ENCODE results near the gene ABLIM2.

ABLIM2 gene

GRCh38 chr4:8015512-8015911 is 143.1 kb downstream of the ABLIM2 start:
- no peak for DNase-seq

DNA sequence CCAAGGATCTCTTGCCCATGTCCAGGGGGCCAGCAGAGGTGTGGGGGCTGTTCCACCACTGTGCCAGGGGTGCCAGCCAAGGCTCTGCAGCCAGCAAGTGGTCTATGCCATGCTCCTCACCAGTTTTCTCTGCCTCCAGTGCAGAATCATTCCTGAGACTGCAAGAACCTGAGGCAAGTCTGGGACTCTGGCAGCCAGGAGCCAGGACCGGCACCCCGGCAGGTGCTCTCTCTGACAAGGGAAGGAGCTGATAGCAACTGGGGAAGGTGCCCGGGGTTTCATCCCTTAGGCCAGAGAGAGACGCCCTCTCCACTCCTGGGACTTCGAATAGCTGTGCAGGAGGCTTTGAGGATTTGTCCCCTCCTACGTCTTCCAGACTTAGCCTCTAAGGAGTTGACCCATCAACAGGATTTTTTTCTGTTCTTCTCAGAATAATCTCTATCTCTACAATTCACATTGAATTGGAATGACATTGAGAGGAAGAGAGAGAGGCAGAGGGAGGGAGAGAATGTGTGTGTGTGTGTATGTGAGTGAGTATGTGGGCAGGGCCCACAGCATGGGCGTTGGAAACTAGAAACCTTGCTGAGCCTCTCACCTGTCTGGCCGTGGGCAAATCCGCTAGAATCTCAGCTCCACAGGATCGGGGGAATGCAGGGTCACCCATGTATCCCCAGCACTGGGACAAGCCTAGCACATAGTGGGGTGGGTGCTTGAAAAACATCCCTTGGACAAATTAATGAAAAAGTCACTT is 144.5 kb downstream of the ABLIM2 start:
- DNase-seq: no peak

DNA sequence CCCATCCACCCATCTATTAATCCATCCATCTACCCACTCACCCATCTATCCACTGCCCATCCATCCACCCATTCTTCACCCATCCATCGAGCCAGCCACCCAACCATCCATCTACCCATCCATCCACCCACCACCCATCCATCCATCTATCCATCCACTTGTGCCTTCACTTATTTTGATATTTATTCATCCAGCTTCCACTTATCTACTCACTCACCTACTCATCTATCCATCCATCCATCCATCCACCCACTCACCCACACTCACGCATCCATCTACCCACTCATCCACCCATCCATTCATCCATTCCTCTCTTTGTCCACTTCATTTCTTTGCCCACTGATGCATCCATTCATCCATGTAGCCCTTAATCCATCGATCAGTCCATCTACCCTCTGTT is 146.1 kb downstream of the ABLIM2 start:
- DNase-seq: no peak

DNA sequence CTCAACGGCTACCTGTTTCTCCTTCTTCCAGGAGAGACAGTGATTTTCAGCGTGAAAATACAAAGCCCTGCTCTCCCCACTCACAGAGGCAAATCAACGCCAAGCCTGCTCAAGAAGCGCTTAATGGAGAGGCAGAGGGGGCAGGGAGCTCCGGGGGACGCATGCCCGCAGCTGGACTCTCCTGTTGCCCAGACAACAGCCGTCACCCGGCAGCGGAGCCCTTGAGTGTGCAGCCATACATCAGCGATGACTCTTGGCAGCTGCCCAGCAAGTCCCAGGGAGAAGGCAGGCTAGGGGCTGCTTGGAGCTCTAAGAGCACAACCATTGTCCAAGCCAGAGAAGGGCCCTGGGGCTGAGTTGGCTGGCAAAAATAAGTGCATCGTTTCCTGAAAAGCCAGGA is 148.0 kb downstream of the ABLIM2 start:
- no peak for DNase-seq

DNA sequence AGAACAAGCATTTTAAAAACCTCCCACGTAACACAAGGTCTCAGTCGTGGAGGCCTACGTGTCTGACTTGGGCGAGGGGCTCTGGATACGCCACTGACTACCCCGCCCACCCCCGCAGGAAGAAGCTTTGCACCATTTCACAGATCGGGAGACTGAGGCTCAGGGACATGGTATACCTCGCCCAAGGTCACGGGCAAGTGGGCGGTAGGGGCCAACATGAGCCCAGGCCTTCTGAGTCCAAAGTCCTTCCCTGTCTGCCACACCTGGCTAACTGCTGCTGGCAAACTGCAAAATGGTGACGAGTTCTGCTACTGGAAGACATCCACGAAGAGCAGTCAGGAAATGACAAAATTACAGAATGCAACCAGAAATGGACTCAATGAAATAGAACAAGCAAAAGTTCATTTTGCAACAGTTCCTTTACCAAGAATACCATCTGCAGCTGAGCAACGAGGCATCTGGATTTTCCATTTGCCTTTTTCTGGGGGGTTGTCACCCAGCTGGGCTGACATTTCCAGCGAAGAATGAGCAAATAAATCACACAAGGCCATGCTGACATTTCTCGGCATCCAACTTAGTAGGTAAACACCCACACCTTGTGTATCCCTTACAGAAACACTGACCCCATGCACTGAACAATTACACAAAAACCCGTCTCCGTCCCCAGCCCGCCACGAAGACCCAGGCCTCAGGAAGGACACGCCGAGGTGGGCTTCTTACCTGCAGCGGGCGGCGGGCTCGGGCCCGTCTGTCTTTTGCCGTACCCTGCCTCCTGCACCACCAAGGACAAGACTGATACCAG is 148.7 kb downstream of the ABLIM2 start:
- no peak for DNase-seq

- DNase-seq: no peak
Observed at GRCh38 chr4:8009097-8009496, 149.5 kb downstream of the ABLIM2 start.

GRCh38 chr4:8008391-8008790 is 150.2 kb downstream of the ABLIM2 start:
- DNase-seq: no peak

DNA sequence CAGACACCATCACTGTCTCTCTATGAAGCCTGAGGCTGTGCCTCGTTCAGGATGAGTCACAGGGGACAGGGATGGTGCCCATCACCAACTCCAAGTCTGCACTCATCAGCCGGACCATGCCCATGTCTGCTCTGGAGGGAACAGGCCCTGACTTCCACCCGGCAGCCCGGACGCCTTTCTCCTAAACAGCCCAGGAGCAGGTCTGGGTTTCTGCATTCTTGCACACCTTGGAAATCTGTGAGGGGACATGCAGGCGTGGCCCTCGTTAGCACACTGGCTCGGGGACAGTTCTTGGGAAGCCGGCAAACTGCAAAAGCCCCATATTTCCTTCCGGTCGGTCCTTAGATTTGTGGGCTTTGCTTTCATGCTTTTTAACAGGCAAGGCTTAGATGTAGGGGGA is 151.0 kb downstream of the ABLIM2 start:
- no peak for DNase-seq

DNA sequence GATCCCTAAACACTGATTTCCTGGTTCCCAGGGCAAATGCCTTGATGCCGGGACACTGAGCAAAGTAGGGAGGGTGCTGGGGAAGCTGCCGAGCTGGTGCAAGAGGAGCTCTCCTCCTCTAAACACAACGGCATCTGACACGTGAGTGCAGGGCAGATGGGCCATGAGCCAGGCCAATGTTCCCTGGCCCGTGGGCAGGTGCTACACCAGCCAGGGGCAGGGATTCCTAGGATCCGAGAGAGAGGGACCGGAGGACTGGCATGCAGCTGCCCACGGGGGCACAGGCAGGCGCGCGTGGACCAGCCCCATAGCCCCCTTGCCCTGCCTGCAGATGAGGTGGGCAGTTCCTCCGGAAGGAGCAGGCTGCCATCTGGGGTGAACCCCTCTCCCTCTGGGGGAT is 152.1 kb downstream of the ABLIM2 start:
- no peak for DNase-seq

GRCh38 chr4:8005814-8006215 is 152.8 kb downstream of the ABLIM2 start:
- no peak for DNase-seq

- DNase-seq: no peak
Observed at GRCh38 chr4:8005033-8005808, 153.4 kb downstream of the ABLIM2 start.

DNA sequence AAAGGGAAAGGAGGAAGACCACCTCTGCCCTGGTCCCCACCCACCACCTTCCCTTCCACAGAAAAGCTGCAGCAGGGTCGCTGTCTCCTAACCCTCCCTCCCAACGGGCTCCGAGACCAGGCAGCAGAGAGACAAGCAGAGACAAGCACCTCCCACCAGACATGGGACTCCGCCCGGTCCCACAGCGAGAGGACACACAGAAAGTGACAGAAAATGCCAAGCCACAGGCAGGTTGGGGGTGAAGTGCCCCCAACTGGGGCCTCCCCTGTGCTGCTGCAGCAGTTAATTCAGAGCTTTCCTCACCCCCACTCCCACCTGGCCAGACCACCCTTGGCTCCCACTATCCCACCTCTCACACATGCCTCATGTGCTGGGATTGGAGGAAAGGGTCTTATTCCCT is 154.5 kb downstream of the ABLIM2 start:
- no peak for DNase-seq

- DNase-seq: no peak
Observed at GRCh38 chr4:8002525-8003309, 155.9 kb downstream of the ABLIM2 start.

DNA sequence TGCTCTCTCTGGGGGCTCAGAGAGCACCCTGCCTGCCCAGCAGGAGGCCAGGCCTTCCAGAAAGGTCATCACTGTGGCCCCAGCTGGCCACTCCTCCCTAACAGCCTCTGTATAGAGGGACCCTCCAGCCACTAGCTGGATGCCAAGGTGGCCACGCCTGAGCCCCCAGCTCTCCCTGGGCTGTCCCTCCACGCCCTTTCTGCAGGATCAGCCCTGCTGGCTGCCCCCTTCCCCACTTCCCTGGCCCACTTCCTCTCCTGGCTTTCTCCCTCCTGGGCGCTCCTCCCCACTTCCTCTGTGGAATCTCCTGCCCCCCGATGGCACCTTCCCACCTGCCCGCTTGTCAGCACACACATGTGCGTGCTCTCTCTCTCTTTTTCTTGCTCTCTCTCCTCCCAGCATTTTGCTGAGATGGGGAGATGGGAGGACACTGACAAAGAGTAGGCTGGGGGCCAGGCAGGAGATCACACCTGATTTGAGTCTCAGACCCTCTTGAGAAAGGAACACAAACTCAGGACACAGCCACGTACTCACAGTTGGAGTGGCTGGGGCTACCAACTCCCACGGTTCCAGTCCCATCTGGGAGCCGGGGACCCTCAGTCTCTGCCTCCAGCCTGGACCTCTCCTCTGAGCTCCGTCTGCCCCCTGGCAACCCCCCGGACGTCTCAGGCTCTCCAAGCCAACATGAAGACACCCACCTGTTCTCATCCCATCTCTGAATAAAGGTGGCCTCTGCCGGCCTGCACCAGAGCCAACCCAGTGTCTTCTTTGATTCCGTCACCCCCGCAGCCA is 156.9 kb downstream of the ABLIM2 start:
- no peak for DNase-seq

- no peak for DNase-seq
Observed at GRCh38 chr4:8000721-8001491, 157.7 kb downstream of the ABLIM2 start.

GRCh38 chr4:8000247-8000646 is 158.4 kb downstream of the ABLIM2 start:
- DNase-seq: no peak

- DNase-seq: no peak
Observed at GRCh38 chr4:7999695-8000094, 158.9 kb downstream of the ABLIM2 start.

GRCh38 chr4:7999279-7999678 is 159.3 kb downstream of the ABLIM2 start:
- no peak for DNase-seq

DNA sequence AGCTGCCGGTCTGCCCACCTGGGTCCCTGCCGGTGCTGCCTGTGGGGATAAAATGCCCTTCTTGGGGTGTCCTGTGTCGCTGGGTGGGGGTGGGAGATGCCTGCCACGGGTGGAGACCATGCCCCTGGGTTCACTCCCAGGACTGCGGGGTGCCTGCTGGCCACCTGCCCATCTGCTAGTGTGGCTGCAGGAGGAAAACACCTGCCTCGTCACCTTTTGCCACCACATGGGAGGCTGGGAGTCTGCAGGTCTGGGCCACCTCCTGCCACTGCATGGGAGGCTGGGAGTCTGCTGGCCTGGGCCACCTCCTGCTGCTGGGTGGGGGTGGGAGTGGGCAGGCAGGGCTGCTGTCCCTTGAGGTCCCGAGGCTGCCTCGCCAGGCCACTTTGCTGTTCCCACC is 160.2 kb downstream of the ABLIM2 start:
- DNase-seq: no peak

DNA sequence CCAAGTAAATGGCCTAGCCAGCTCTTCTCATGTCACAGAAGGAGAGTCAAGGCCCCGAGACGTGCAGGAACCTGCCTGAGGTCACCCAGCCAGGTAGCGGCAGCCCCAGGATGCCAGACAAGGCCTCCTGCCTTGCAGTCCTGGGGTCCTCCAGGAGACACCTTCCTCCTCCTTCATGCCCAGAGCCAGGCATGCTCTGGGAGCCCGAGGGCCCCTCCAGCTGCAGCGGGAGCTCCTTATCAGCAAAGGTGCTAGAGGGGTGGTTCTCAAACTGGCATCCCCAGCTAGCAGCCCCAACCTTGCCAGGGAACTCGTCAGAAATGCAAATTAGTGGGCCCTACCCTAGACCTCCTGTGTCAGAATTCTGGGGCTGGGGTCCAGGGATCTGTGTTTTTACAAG is 162.7 kb downstream of the ABLIM2 start:
- DNase-seq: no peak

- DNase-seq: no peak
Observed at GRCh38 chr4:7995135-7995534, 163.5 kb downstream of the ABLIM2 start.
